GM06990 (cell line): ENCODE measurements around the gene MLLT10.

Experiments used
- DNase-seq: peaks from one replicate; pipeline ENCODE4 v3.0.0-alpha.2; 2011; ENCODE audit not compliant: insufficient read length; ENCODE audit errors: extremely low read depth
- H3K27me3 ChIP-seq: replicated peaks from 2 replicates; pipeline ENCODE4 v1.6.0; 2011; ENCODE audit warnings: low read length; ENCODE audit not compliant: control insufficient read depth, insufficient read depth
- H3K36me3 ChIP-seq: 2 replicates; pipeline ENCODE4 v1.5.1; 2011; ENCODE audit warnings: low read length; ENCODE audit not compliant: control insufficient read depth, insufficient read depth
- H3K4me3 ChIP-seq: replicated peaks from 2 replicates; pipeline ENCODE4 v1.5.1; 2011; ENCODE audit warnings: low read depth, mild to moderate bottlenecking, control low read depth, low read length
- CTCF ChIP-seq: IDR thresholded peaks from 2 replicates; pipeline ENCODE4 v1.5.1; 2011; ENCODE audit warnings: low read length, control low read depth, mild to moderate bottlenecking, inconsistent platforms; ENCODE audit not compliant: insufficient read depth, poor library complexity, severe bottlenecking

Gene MLLT10

GRCh38 chr10:21637795-21638194, 103.8 kb downstream of the MLLT10 start:
- Histone ChIP-seq H3K36me3 (no peaks in the 10 kb centered on the region; the same call in 1 of the 2 replicates), H3K4me3 (no peak overlapping the region), H3K27me3 (no peaks in the 10 kb centered on the region)
- DNase-seq, result no peak
- TF ChIP-seq CTCF, result no peak

- Histone ChIP-seq H3K4me3 (no peak overlapping the region), H3K36me3 (no peaks in the 10 kb centered on the region; the same call in 1 of the 2 replicates), H3K27me3 (no peaks in the 10 kb centered on the region)
- TF ChIP-seq CTCF, result no peak
- no peak for DNase-seq
These were observed 104.6 kb downstream of the MLLT10 start for GRCh38 chr10:21638681-21639080.

DNA sequence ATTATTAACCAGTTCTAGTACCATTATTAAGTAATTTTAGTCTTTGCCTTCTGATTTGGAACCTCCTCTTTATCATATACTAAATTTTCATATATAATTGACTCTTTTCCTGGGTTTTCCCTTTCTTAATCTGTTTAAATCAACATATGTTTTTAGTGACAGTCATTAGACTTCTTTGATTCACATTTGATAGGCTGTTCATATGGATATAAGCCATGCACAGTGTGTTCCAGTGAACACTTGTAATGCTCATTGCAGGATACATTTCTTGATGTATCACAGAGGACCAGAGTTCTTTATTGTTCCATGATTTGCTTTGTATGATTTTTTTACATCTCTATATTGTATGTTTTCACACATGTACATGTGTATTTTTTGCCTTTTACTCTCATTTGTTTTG, 114.0 kb downstream of the MLLT10 start:
- no peak overlapping the region for H3K4me3 ChIP-seq
- H3K36me3 ChIP-seq, result no peaks in the 10 kb centered on the region
- DNase-seq, result no peak
- TF ChIP-seq CTCF, result no peak
- H3K27me3 ChIP-seq, result no peaks in the 10 kb centered on the region

GRCh38 chr10:21649454-21649872, 115.4 kb downstream of the MLLT10 start:
- no peak for TF ChIP-seq CTCF
- DNase-seq, result no peak

GRCh38 chr10:21650353-21650752, 116.3 kb downstream of the MLLT10 start:
- Histone ChIP-seq H3K36me3 (no peaks in the 10 kb centered on the region), H3K27me3 (no peaks in the 10 kb centered on the region), H3K4me3 (no peak overlapping the region)
- no peak for TF ChIP-seq CTCF
- no peak for DNase-seq

More at GRCh38 chr10:21649454-21649872, 115.4 kb downstream of the MLLT10 start:
- no peaks in the 10 kb centered on the region for H3K36me3 ChIP-seq
- no peaks in the 10 kb centered on the region for H3K27me3 ChIP-seq
- no peak overlapping the region for H3K4me3 ChIP-seq

GRCh38 chr10:21655236-21655635, 121.2 kb downstream of the MLLT10 start:
- no peaks in the 10 kb centered on the region for H3K27me3 ChIP-seq
- TF ChIP-seq CTCF, result no peak
- no peak for DNase-seq
- no peak overlapping the region for H3K4me3 ChIP-seq
- no peaks in the 10 kb centered on the region for H3K36me3 ChIP-seq
